B cell (primary cell): ENCODE data around the gene RAD51C. TPM values are rescaled to one million over a fixed set of nuclear protein-coding genes. Genes with fewer than 3 reads are reported as not detected.

Source experiments
- ATAC-seq: fragments of 200-7000 bp; cut with Tn5 transposase; one replicate; pipeline ENCODE4 v1.10.0; 2021; ENCODE audit warnings: low read depth, mild to moderate bottlenecking, moderate number of reproducible peaks, moderate library complexity
- CTCF ChIA-PET: fragments of 350-600 bp; sonication (Branson Sonifier 250); formaldehyde crosslinking; loops from one replicate; lab custom pipeline; 2021; ENCODE audit warnings: antibody characterized with exemption, inconsistent platforms; lab: Charles Lee
- POLR2A ChIA-PET: fragments of 350-600 bp; sonication (Branson Sonifier 250); formaldehyde crosslinking; loops from one replicate; lab custom pipeline; 2021; ENCODE audit warnings: antibody characterized with exemption; lab: Charles Lee
- DNase-seq: peaks from one replicate; pipeline ENCODE4 v3.0.0; 2013
- H2AFZ ChIP-seq: 2 replicates; pipeline ENCODE4 v1.6.1; 2012; ENCODE audit warnings: mild to moderate bottlenecking, low read depth, low read length; ENCODE audit not compliant: insufficient read depth, poor library complexity, severe bottlenecking
- H3K27ac ChIP-seq, 2 donors: 1 replicate in 1 of 2; 2 replicates in 1 of 2; pipeline ENCODE4 v1.5.1; 2012 to 2013; ENCODE audit warnings: low read length in 2 of 2, mild to moderate bottlenecking in 2 of 2, moderate library complexity in 1 of 2
- H3K27me3 ChIP-seq, 4 experiments: fragments of 200-600 bp in 1 of 4; sonication (generic) in 1 of 4; replicated peaks in 1 of 4; 1 replicate in 2 of 4; 2 replicates in 2 of 4; pipeline versions ENCODE4 v1.6.1 to v1.7.0; 2013 to 2016; ENCODE audit warnings: low read length in 3 of 4, mild to moderate bottlenecking in 2 of 4, mixed read lengths in 1 of 4, moderate library complexity in 1 of 4; ENCODE audit not compliant: insufficient read depth in 4 of 4, control insufficient read depth in 3 of 4; ENCODE audit errors: control extremely low read depth in 1 of 4
- H3K36me3 ChIP-seq, 2 experiments: replicated peaks in 1 of 2; 1 replicate in 1 of 2; 2 replicates in 1 of 2; pipeline versions ENCODE4 v1.6.1 to v1.7.1; 2013; ENCODE audit warnings: low read length in 1 of 2; ENCODE audit not compliant: insufficient read depth in 2 of 2, control insufficient read depth in 1 of 2; ENCODE audit errors: control extremely low read depth in 1 of 2, extremely low read depth in 1 of 2
- H3K4me1 ChIP-seq, 2 donors: fragments of 200-600 bp in 1 of 2; sonication (generic) in 1 of 2; 1 replicate in 1 of 2; 2 replicates in 1 of 2; pipeline versions ENCODE4 v1.5.1 to v1.6.1; 2013 to 2017; ENCODE audit warnings: low read length in 2 of 2; ENCODE audit not compliant: control insufficient read depth in 2 of 2, insufficient read depth in 2 of 2
- H3K4me2 ChIP-seq: replicated peaks from 2 replicates; pipeline ENCODE3; 2012; ENCODE audit warnings: mild to moderate bottlenecking, low read depth, low read length; ENCODE audit not compliant: poor library complexity, severe bottlenecking
- H3K4me3 ChIP-seq, 5 experiments: fragments of 200-600 bp in 1 of 5; sonication (generic) in 1 of 5; 1 replicate in 3 of 5; 2 replicates in 2 of 5; pipeline versions ENCODE4 v1.5.1 to v1.7.0; 2011 to 2016; ENCODE audit warnings: low read length in 4 of 5, mild to moderate bottlenecking in 4 of 5, low read depth in 2 of 5, control low read depth in 1 of 5, moderate library complexity in 1 of 5; ENCODE audit not compliant: insufficient read depth in 1 of 5; ENCODE audit errors: control extremely low read depth in 1 of 5, extremely low read depth in 1 of 5
- H3K79me2 ChIP-seq: fragments of 200-600 bp; sonication (generic); one replicate; pipeline ENCODE4 v1.6.0; 2016; ENCODE audit warnings: low read length; ENCODE audit not compliant: control insufficient read depth, insufficient read depth
- H3K9ac ChIP-seq: fragments of 200-600 bp; sonication (generic); 2 replicates; pipeline ENCODE4 v1.6.1; 2017; ENCODE audit warnings: mild to moderate bottlenecking, low read length, moderate library complexity
- H3K9me3 ChIP-seq, 3 donors: one replicate each; pipeline versions ENCODE4 v1.6.1 to v1.7.1; 2013; ENCODE audit warnings: low read length in 2 of 3; ENCODE audit not compliant: control insufficient read depth in 2 of 3, insufficient read depth in 1 of 3; ENCODE audit errors: control extremely low read depth in 1 of 3
- H4K20me1 ChIP-seq: 2 replicates; pipeline ENCODE4 v1.6.0; 2012; ENCODE audit warnings: mild to moderate bottlenecking, low read length; ENCODE audit not compliant: insufficient read depth, control insufficient read depth, poor library complexity, severe bottlenecking
- H3K27ac Mint-ChIP-seq: one replicate; pipeline ENCODE4 v1.8.0; 2021; ENCODE audit warnings: mixed read lengths
- H3K27me3 Mint-ChIP-seq: one replicate; pipeline ENCODE4 v1.8.0; 2021; ENCODE audit warnings: mixed read lengths
- H3K4me1 Mint-ChIP-seq: one replicate; pipeline ENCODE4 v1.8.0; 2021; ENCODE audit warnings: mixed read lengths
- H3K4me3 Mint-ChIP-seq: one replicate; pipeline ENCODE4 v1.8.0; 2021; ENCODE audit warnings: mixed read lengths
- H3K9me3 Mint-ChIP-seq: one replicate; pipeline ENCODE4 v1.8.0; 2022; ENCODE audit warnings: mixed read lengths; ENCODE audit not compliant: insufficient read depth
- CTCF ChIP-seq: fragments of 200-600 bp; IDR thresholded peaks from one replicate; pipeline ENCODE4 v1.8.0; 2022; ENCODE audit warnings: antibody characterized with exemption, mild to moderate bottlenecking
- EZH2 ChIP-seq: IDR thresholded peaks from 2 replicates; pipeline ENCODE4 v1.6.1; 2012; ENCODE audit warnings: borderline replicate concordance, low read depth, mild to moderate bottlenecking, moderate library complexity, low read length; ENCODE audit not compliant: insufficient read depth, poor library complexity, severe bottlenecking
- WGBS: methylation state at CpG from one replicate; pipeline ENCODE4 v1.1.5; 2013; ENCODE audit warnings: missing lambda C conversion rate; ENCODE audit not compliant: insufficient coverage; 5-methylcytosine and 5-hydroxymethylcytosine counted together
- intact Hi-C: fragments of 100-400 bp; cut with micrococcal nuclease; formaldehyde crosslinking; loops from one replicate; pipeline ENCODE4 v1.10.0; 2022
- polyA plus RNA-seq: library from polyadenylated mRNA; depleted of rRNA; stranded (reverse); fragments of >200 nt; gene quantifications from 2 replicates; pipeline ENCODE4 v1.2.3, GENCODE V29; 2012
- total RNA-seq, 2 donors: library from RNA; stranded (reverse); fragments of 120-200 nt in 1 of 2; gene quantifications; 1 replicate in 1 of 2; 2 replicates in 1 of 2; pipeline versions ENCODE4 v1.2.3 to v1.2.4, GENCODE V29; 2013 to 2022

RAD51C gene
- total and polyA plus RNA-seq, 2 donors (not counting 1 experiment from before 2014, with no cell fraction given) = 14.2 to 33.2 TPM

- H3K9me3 ChIP-seq = no peaks in the 10 kb centered on the region
- Mint-ChIP-seq H3K27ac (no peak overlapping the region), H3K27me3 (no peaks in the 10 kb centered on the region), H3K4me3 (no peak overlapping the region), H3K4me1 (no peaks in the 10 kb centered on the region), H3K9me3 (no peaks in the 10 kb centered on the region)
- H3K9ac ChIP-seq = no peak overlapping the region
- CTCF ChIA-PET = interaction anchor here (1.6 kb wide), 1 partner anchor 11 kb away, joined by 5 read pairs; no protein-coding TSS in a partner anchor
- 100% methylated on average over 1 of the region's 2 CpGs for WGBS
- intact Hi-C loops = no loop called here
- TF ChIP-seq CTCF (no peak), EZH2 (no peak)
- H3K36me3 ChIP-seq = peaks cover 5 to 26% of the 10 kb centered on the region in 2 experiments
- H3K4me3 ChIP-seq = no peak overlapping the region
- H3K4me1 ChIP-seq = no peaks in the 10 kb centered on the region
- no peak overlapping the region for H3K27ac ChIP-seq
- no peak overlapping the region for H2AFZ ChIP-seq
- H3K27me3 ChIP-seq = no peaks in the 10 kb centered on the region
- ATAC-seq (no peak), DNase-seq (no peak)
- POLR2A ChIA-PET = no interaction called here
- no peak overlapping the region for H3K4me2 ChIP-seq
- no peaks in the 10 kb centered on the region for H4K20me1 ChIP-seq
- no peaks in the 10 kb centered on the region for H3K79me2 ChIP-seq
These were observed 30.3 kb downstream of the RAD51C start for GRCh38 chr17:58722696-58723095.

GRCh38 chr17:58728798-58729197, 36.4 kb downstream of the RAD51C start:
- no peaks in the 10 kb centered on the region for H3K27me3 Mint-ChIP-seq
- ATAC-seq = no peak
- H3K9me3 Mint-ChIP-seq = no peaks in the 10 kb centered on the region
- no peaks in the 10 kb centered on the region for H3K9me3 ChIP-seq
- H3K36me3 ChIP-seq = peaks cover 3 to 4% of the 10 kb centered on the region in 2 experiments
- H3K4me3 Mint-ChIP-seq = no peak overlapping the region
- H3K4me1 ChIP-seq = no peaks in the 10 kb centered on the region
- H3K9ac ChIP-seq = no peak overlapping the region
- no peaks in the 10 kb centered on the region for H4K20me1 ChIP-seq
- WGBS = no CpG with 5 or more reads among the region's 1 CpG
- no peak overlapping the region for H3K27ac ChIP-seq
- no peak overlapping the region for H3K27ac Mint-ChIP-seq
- H3K4me3 ChIP-seq = no peak overlapping the region
- no peak for TF ChIP-seq EZH2
- no peak for TF ChIP-seq CTCF
- POLR2A ChIA-PET = no interaction called here
- intact Hi-C loops = no loop called here
- no peaks in the 10 kb centered on the region for H3K79me2 ChIP-seq
- H3K27me3 ChIP-seq = no peaks in the 10 kb centered on the region
- CTCF ChIA-PET = no interaction called here
- no peak overlapping the region for H3K4me2 ChIP-seq
- H2AFZ ChIP-seq = no peak overlapping the region
- no peaks in the 10 kb centered on the region for H3K4me1 Mint-ChIP-seq
- no peak for DNase-seq
